HEK293 (cell line): ENCODE measurements around the gene LGI2.

Source experiments
- CTCF ChIA-PET: fragments of 350-600 bp; formaldehyde crosslinking; extraction: SDS; loops from one replicate; lab custom pipeline; 2021; ENCODE audit warnings: antibody characterized with exemption; lab: Yijun Ruan, JAX
- POLR2A ChIA-PET: fragments of 300-600 bp; formaldehyde crosslinking; extraction: SDS; loops from one replicate; lab custom pipeline; 2020; ENCODE audit warnings: antibody characterized with exemption, inconsistent platforms; lab: Yijun Ruan, JAX
- H3K27ac ChIP-seq: fragments of 200-500 bp; sonication (Bioruptor generic); 2 replicates; pipeline ENCODE4 v1.5.1; 2014; ENCODE audit warnings: low read depth, low read length, control low read depth, inconsistent platforms; ENCODE audit errors: extremely low read depth
- H3K36me3 ChIP-seq, 2 experiments: fragments of 200-500 bp in 1 of 2; sonication (Bioruptor generic) in 1 of 2; 1 replicate in 1 of 2; 2 replicates in 1 of 2; pipeline ENCODE4 v1.5.1; 2014 to 2017; ENCODE audit warnings: inconsistent platforms in 2 of 2, low read length in 2 of 2; ENCODE audit not compliant: control insufficient read depth in 2 of 2, insufficient read depth in 1 of 2
- H3K4me1 ChIP-seq: fragments of 200-500 bp; sonication (Bioruptor generic); 2 replicates; pipeline ENCODE4 v1.5.1; 2014; ENCODE audit warnings: mild to moderate bottlenecking, low read length, inconsistent platforms; ENCODE audit not compliant: control insufficient read depth, insufficient read depth
- H3K4me3 ChIP-seq: 2 replicates; pipeline ENCODE4 v1.5.1; 2011; ENCODE audit warnings: low read depth, mild to moderate bottlenecking, control low read depth, low read length, moderate library complexity
- H3K9me3 ChIP-seq: fragments of 200-500 bp; sonication (Bioruptor generic); 2 replicates; pipeline ENCODE4 v1.5.1; 2014; ENCODE audit warnings: low read depth, low read length, inconsistent platforms; ENCODE audit not compliant: control insufficient read depth, insufficient read depth
- KLF16 ChIP-seq: fragments of 450-650 bp; formaldehyde crosslinking; IDR thresholded peaks from 2 replicates; pipeline ENCODE4 v1.5.1; 2017; ENCODE audit warnings: missing biosample characterization, missing genetic modification characterization
- OSR2 ChIP-seq: fragments of 450-650 bp; formaldehyde crosslinking; IDR thresholded peaks from 2 replicates; pipeline ENCODE4 v1.5.1; 2016; ENCODE audit warnings: missing biosample characterization, missing genetic modification characterization
- SCRT1 ChIP-seq: fragments of 450-650 bp; formaldehyde crosslinking; IDR thresholded peaks from 2 replicates; pipeline ENCODE4 v1.5.1; 2016; ENCODE audit warnings: missing biosample characterization, missing genetic modification characterization, borderline replicate concordance
- ZFP69B ChIP-seq: fragments of 450-650 bp; formaldehyde crosslinking; IDR thresholded peaks from 2 replicates; pipeline ENCODE4 v1.5.1; 2016; ENCODE audit warnings: missing biosample characterization, missing genetic modification characterization
- ZNF112 ChIP-seq: fragments of 450-650 bp; formaldehyde crosslinking; IDR thresholded peaks from 2 replicates; pipeline ENCODE4 v1.5.0; 2017; ENCODE audit warnings: missing biosample characterization, missing genetic modification characterization
- ZNF16 ChIP-seq: fragments of 450-650 bp; formaldehyde crosslinking; IDR thresholded peaks from 2 replicates; pipeline ENCODE4 v1.5.1; 2016; ENCODE audit warnings: low read depth, missing biosample characterization, missing genetic modification characterization
- ZNF416 ChIP-seq: fragments of 450-650 bp; formaldehyde crosslinking; IDR thresholded peaks from 2 replicates; pipeline ENCODE4 v1.5.1; 2016; ENCODE audit warnings: missing biosample characterization, missing genetic modification characterization
- ZNF501 ChIP-seq: fragments of 450-650 bp; formaldehyde crosslinking; IDR thresholded peaks from 2 replicates; pipeline ENCODE4 v1.5.1; 2016; ENCODE audit warnings: missing biosample characterization, missing genetic modification characterization
- ZNF529 ChIP-seq: fragments of 450-650 bp; formaldehyde crosslinking; IDR thresholded peaks from 2 replicates; pipeline ENCODE4 v1.5.1; 2017; ENCODE audit warnings: missing genetic modification characterization, missing biosample characterization; ENCODE audit not compliant: insufficient replicate concordance
- ZNF701 ChIP-seq: fragments of 450-650 bp; formaldehyde crosslinking; IDR thresholded peaks from 2 replicates; pipeline ENCODE4 v1.5.1; 2016; ENCODE audit warnings: missing biosample characterization, missing genetic modification characterization
- ZNF785 ChIP-seq: fragments of 450-650 bp; formaldehyde crosslinking; IDR thresholded peaks from 2 replicates; pipeline ENCODE4 v1.5.1; 2016; ENCODE audit warnings: missing biosample characterization, missing genetic modification characterization
- TF ChIP-seq, protein P1 (sequence below): fragments of 450-650 bp; formaldehyde crosslinking; IDR thresholded peaks from 2 replicates; pipeline ENCODE4 v1.5.1; 2016; ENCODE audit warnings: missing biosample characterization, missing genetic modification characterization
- TF ChIP-seq, protein P2 (sequence below): fragments of 450-650 bp; formaldehyde crosslinking; IDR thresholded peaks from 2 replicates; pipeline ENCODE4 v1.5.1; 2016; ENCODE audit warnings: missing biosample characterization, missing genetic modification characterization
- TF ChIP-seq, protein P3 (sequence below): fragments of 450-650 bp; formaldehyde crosslinking; IDR thresholded peaks from 2 replicates; pipeline ENCODE4 v1.5.1; 2016; ENCODE audit warnings: missing biosample characterization, missing genetic modification characterization
- TF ChIP-seq, protein P4 (sequence below): fragments of 450-650 bp; formaldehyde crosslinking; IDR thresholded peaks from 2 replicates; pipeline ENCODE4 v1.5.1; 2016; ENCODE audit warnings: missing biosample characterization, missing genetic modification characterization
- TF ChIP-seq, protein P5 (sequence below): fragments of 450-650 bp; formaldehyde crosslinking; IDR thresholded peaks from 2 replicates; pipeline ENCODE4 v1.5.1; 2016; ENCODE audit warnings: missing biosample characterization, missing genetic modification characterization

Gene LGI2

DNA sequence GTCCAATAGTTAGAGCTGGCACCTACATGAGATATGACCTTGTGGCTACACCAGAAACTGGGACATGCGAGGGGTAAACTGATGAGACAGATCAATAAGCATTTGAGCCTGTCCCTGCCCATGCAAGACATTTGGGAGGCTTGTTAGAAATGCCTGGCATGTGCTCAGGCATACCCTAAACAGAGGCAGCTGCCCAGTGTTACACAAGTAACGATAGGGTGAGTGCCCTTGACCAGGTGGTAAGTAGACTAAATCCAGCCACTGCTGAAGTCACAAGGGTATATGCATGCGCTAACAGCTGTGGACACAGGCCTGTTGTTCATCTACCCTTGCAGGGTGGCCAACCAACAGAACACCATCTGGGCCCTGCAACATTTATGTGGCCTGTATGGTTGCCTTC lies 61.8 kb downstream of the LGI2 start:
- Histone ChIP-seq H3K27ac (no peak overlapping the region), H3K4me3 (no peak overlapping the region), H3K4me1 (no peaks in the 10 kb centered on the region), H3K9me3 (no peaks in the 10 kb centered on the region), H3K36me3 (no peaks in the 10 kb centered on the region)
- TF ChIP-seq ZFP69B (tag by site-specific recombination) (no peak), ZNF529 (tag by site-specific recombination) (no peak), ZNF785 (no peak), ZNF701 (no peak), ZNF112 (tag by site-specific recombination) (no peak), ZNF416 (tag by site-specific recombination) (no peak), SCRT1 (tag by site-specific recombination) (no peak), KLF16 (tag by site-specific recombination) (no peak), OSR2 (no peak), ZNF16 (tag by site-specific recombination) (no peak), ZNF501 (tag by site-specific recombination) (no peak)
- TF ChIP-seq, protein P1, sequence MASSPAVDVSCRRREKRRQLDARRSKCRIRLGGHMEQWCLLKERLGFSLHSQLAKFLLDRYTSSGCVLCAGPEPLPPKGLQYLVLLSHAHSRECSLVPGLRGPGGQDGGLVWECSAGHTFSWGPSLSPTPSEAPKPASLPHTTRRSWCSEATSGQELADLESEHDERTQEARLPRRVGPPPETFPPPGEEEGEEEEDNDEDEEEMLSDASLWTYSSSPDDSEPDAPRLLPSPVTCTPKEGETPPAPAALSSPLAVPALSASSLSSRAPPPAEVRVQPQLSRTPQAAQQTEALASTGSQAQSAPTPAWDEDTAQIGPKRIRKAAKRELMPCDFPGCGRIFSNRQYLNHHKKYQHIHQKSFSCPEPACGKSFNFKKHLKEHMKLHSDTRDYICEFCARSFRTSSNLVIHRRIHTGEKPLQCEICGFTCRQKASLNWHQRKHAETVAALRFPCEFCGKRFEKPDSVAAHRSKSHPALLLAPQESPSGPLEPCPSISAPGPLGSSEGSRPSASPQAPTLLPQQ (tag by site-specific recombination), result no peak
- TF ChIP-seq, protein P2, sequence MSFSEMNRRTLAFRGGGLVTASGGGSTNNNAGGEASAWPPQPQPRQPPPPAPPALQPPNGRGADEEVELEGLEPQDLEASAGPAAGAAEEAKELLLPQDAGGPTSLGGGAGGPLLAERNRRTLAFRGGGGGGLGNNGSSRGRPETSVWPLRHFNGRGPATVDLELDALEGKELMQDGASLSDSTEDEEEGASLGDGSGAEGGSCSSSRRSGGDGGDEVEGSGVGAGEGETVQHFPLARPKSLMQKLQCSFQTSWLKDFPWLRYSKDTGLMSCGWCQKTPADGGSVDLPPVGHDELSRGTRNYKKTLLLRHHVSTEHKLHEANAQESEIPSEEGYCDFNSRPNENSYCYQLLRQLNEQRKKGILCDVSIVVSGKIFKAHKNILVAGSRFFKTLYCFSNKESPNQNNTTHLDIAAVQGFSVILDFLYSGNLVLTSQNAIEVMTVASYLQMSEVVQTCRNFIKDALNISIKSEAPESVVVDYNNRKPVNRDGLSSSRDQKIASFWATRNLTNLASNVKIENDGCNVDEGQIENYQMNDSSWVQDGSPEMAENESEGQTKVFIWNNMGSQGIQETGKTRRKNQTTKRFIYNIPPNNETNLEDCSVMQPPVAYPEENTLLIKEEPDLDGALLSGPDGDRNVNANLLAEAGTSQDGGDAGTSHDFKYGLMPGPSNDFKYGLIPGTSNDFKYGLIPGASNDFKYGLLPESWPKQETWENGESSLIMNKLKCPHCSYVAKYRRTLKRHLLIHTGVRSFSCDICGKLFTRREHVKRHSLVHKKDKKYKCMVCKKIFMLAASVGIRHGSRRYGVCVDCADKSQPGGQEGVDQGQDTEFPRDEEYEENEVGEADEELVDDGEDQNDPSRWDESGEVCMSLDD, result no peak
- TF ChIP-seq, protein P3, sequence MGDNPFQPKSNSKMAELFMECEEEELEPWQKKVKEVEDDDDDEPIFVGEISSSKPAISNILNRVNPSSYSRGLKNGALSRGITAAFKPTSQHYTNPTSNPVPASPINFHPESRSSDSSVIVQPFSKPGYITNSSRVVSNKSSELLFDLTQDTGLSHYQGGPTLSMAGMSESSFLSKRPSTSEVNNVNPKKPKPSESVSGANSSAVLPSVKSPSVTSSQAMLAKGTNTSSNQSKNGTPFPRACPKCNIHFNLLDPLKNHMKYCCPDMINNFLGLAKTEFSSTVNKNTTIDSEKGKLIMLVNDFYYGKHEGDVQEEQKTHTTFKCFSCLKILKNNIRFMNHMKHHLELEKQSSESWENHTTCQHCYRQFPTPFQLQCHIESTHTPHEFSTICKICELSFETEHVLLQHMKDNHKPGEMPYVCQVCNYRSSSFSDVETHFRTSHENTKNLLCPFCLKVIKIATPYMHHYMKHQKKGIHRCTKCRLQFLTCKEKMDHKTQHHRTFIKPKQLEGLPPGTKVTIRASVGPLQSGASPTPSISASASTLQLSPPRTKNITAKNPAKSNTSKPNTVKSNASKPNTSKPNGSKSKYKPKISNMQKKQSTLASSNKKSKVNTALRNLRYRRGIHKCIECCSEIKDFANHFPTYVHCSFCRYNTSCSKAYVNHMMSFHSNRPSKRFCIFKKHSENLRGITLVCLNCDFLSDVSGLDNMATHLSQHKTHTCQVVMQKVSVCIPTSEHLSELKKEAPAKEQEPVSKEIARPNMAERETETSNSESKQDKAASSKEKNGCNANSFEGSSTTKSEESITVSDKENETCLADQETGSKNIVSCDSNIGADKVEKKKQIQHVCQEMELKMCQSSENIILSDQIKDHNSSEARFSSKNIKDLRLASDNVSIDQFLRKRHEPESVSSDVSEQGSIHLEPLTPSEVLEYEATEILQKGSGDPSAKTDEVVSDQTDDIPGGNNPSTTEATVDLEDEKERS (tag by site-specific recombination), result no peak
- TF ChIP-seq, protein P4, sequence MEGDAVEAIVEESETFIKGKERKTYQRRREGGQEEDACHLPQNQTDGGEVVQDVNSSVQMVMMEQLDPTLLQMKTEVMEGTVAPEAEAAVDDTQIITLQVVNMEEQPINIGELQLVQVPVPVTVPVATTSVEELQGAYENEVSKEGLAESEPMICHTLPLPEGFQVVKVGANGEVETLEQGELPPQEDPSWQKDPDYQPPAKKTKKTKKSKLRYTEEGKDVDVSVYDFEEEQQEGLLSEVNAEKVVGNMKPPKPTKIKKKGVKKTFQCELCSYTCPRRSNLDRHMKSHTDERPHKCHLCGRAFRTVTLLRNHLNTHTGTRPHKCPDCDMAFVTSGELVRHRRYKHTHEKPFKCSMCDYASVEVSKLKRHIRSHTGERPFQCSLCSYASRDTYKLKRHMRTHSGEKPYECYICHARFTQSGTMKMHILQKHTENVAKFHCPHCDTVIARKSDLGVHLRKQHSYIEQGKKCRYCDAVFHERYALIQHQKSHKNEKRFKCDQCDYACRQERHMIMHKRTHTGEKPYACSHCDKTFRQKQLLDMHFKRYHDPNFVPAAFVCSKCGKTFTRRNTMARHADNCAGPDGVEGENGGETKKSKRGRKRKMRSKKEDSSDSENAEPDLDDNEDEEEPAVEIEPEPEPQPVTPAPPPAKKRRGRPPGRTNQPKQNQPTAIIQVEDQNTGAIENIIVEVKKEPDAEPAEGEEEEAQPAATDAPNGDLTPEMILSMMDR (tag by site-specific recombination), result no peak
- TF ChIP-seq, protein P5, sequence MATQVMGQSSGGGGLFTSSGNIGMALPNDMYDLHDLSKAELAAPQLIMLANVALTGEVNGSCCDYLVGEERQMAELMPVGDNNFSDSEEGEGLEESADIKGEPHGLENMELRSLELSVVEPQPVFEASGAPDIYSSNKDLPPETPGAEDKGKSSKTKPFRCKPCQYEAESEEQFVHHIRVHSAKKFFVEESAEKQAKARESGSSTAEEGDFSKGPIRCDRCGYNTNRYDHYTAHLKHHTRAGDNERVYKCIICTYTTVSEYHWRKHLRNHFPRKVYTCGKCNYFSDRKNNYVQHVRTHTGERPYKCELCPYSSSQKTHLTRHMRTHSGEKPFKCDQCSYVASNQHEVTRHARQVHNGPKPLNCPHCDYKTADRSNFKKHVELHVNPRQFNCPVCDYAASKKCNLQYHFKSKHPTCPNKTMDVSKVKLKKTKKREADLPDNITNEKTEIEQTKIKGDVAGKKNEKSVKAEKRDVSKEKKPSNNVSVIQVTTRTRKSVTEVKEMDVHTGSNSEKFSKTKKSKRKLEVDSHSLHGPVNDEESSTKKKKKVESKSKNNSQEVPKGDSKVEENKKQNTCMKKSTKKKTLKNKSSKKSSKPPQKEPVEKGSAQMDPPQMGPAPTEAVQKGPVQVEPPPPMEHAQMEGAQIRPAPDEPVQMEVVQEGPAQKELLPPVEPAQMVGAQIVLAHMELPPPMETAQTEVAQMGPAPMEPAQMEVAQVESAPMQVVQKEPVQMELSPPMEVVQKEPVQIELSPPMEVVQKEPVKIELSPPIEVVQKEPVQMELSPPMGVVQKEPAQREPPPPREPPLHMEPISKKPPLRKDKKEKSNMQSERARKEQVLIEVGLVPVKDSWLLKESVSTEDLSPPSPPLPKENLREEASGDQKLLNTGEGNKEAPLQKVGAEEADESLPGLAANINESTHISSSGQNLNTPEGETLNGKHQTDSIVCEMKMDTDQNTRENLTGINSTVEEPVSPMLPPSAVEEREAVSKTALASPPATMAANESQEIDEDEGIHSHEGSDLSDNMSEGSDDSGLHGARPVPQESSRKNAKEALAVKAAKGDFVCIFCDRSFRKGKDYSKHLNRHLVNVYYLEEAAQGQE (tag by site-specific recombination), result no peak
- ChIA-PET CTCF (interaction anchor here (0.6 kb wide), 1 partner anchor 179 kb away, joined by 3 read pairs; no protein-coding TSS in a partner anchor), POLR2A (no interaction called here)
